H1 (cell line): ENCODE data around the gene HSD17B8. TPM values are rescaled to one million over a fixed set of nuclear protein-coding genes. Genes with fewer than 3 reads are reported as not detected.

Experiments used
- CTCF ChIA-PET: fragments of 300-600 bp; sonication (Branson Sonifier 250); formaldehyde crosslinking; loops from one replicate; lab custom pipeline; 2021; ENCODE audit not compliant: partially characterized antibody; lab: Charles Lee
- POLR2A ChIA-PET: fragments of 300-600 bp; sonication (Branson Sonifier 250); formaldehyde crosslinking; loops from one replicate; lab custom pipeline; 2021; ENCODE audit warnings: inconsistent platforms; ENCODE audit not compliant: partially characterized antibody; lab: Charles Lee
- DNase-seq, 2 experiments: peaks; one replicate each; pipeline versions ENCODE4 v3.0.0 to v3.0.0-alpha.2; 2010 to 2022; ENCODE audit warnings: low spot score in 2 of 2, low read depth in 1 of 2, mixed read lengths in 1 of 2
- FAIRE-seq: peaks from 2 replicates; lab custom pipeline; 2011; peaks lifted over from hg19 to GRCh38; lab: Jason Lieb, UNC
- H2AFZ ChIP-seq: 2 replicates; pipeline ENCODE4 v1.8.1; 2012; ENCODE audit warnings: low read length, inconsistent platforms
- H2AK5ac ChIP-seq: 2 replicates; pipeline ENCODE4 v1.6.1; 2013; ENCODE audit warnings: low read depth, low read length
- H2BK120ac ChIP-seq: replicated peaks from 2 replicates; pipeline ENCODE3; 2013; ENCODE audit warnings: low read depth, low read length, inconsistent platforms
- H2BK12ac ChIP-seq: 2 replicates; pipeline ENCODE4 v1.6.1; 2013; ENCODE audit warnings: low read depth, low read length
- H2BK15ac ChIP-seq: 2 replicates; pipeline ENCODE4 v1.6.1; 2013; ENCODE audit warnings: low read length
- H2BK20ac ChIP-seq: 2 replicates; pipeline ENCODE4 v1.6.1; 2013; ENCODE audit warnings: low read length
- H2BK5ac ChIP-seq: 2 replicates; pipeline ENCODE4 v1.6.1; 2013; ENCODE audit warnings: low read depth, low read length
- H3K14ac ChIP-seq: 2 replicates; pipeline ENCODE4 v1.6.1; 2013; ENCODE audit warnings: inconsistent platforms; ENCODE audit not compliant: insufficient read length
- H3K18ac ChIP-seq: 2 replicates; pipeline ENCODE4 v1.6.1; 2013; ENCODE audit warnings: low read length; ENCODE audit errors: extremely low read depth
- H3K23ac ChIP-seq: 2 replicates; pipeline ENCODE4 v1.6.1; 2013; ENCODE audit warnings: inconsistent platforms; ENCODE audit not compliant: insufficient read length
- H3K23me2 ChIP-seq: 2 replicates; pipeline ENCODE4 v1.6.1; 2013; ENCODE audit warnings: low read depth, low read length
- H3K27ac ChIP-seq: 2 replicates; pipeline ENCODE4 v1.6.1; 2011; ENCODE audit warnings: low read depth, low read length, inconsistent platforms
- H3K27me3 ChIP-seq, 4 experiments: replicated peaks in 1 of 4; 1 replicate in 1 of 4; 2 replicates in 3 of 4; pipeline versions ENCODE4 v1.6.1 to v1.8.1; 2011 to 2013; ENCODE audit warnings: low read length in 3 of 4, mild to moderate bottlenecking in 3 of 4, inconsistent platforms in 2 of 4, mixed read lengths in 2 of 4, moderate library complexity in 1 of 4; ENCODE audit not compliant: control insufficient read depth in 3 of 4, insufficient read depth in 3 of 4; ENCODE audit errors: extremely low read depth in 1 of 4
- H3K36me3 ChIP-seq, 4 experiments: 2 replicates each; pipeline versions ENCODE4 v1.6.1 to v1.8.1; 2011 to 2013; ENCODE audit warnings: mild to moderate bottlenecking in 4 of 4, low read length in 3 of 4, moderate library complexity in 2 of 4, control low read depth in 1 of 4, inconsistent platforms in 1 of 4; ENCODE audit not compliant: insufficient read depth in 4 of 4, control insufficient read depth in 2 of 4
- H3K4ac ChIP-seq: replicated peaks from 2 replicates; pipeline ENCODE3; 2013; ENCODE audit warnings: low read length, low read depth, mixed read lengths, inconsistent platforms; ENCODE audit not compliant: insufficient read length
- H3K4me1 ChIP-seq, 4 experiments: replicated peaks in 1 of 4; 1 replicate in 1 of 4; 2 replicates in 3 of 4; pipeline versions ENCODE4 v1.6.1 to v1.8.1; 2011 to 2013; ENCODE audit warnings: low read length in 3 of 4, inconsistent platforms in 2 of 4, mixed read lengths in 1 of 4; ENCODE audit not compliant: insufficient read depth in 4 of 4, control insufficient read depth in 3 of 4
- H3K4me2 ChIP-seq, 2 experiments: 2 replicates each; pipeline versions ENCODE4 v1.6.1 to v1.8.1; 2011 to 2013; ENCODE audit warnings: low read depth in 2 of 2, low read length in 2 of 2, control low read depth in 1 of 2, inconsistent platforms in 1 of 2, mild to moderate bottlenecking in 1 of 2; ENCODE audit not compliant: insufficient read depth in 1 of 2
- H3K4me3 ChIP-seq, 4 experiments: fragments of 200-600, 300-600 bp in 1 of 4; sonication (generic), shearing (Covaris generic), sonication (Bioruptor Twin) in 1 of 4; 2 replicates each; pipeline versions ENCODE4 v1.5.1 to v1.8.1; 2011 to 2016; ENCODE audit warnings: low read length in 4 of 4, low read depth in 3 of 4, control low read depth in 2 of 4, inconsistent platforms in 2 of 4, mild to moderate bottlenecking in 2 of 4, mixed read lengths in 1 of 4, moderate library complexity in 1 of 4; ENCODE audit not compliant: insufficient read depth in 2 of 4; ENCODE audit errors: extremely low read depth in 1 of 4
- H3K56ac ChIP-seq: replicated peaks from 2 replicates; pipeline ENCODE3; 2013; ENCODE audit warnings: low read depth, mild to moderate bottlenecking, mixed read lengths, low read length, inconsistent platforms; ENCODE audit not compliant: insufficient read length
- H3K79me1 ChIP-seq: 2 replicates; pipeline ENCODE4 v1.6.1; 2013; ENCODE audit warnings: low read depth, low read length, control low read depth
- H3K79me2 ChIP-seq, 2 experiments: 2 replicates each; pipeline versions ENCODE4 v1.6.1 to v1.8.1; 2012 to 2013; ENCODE audit warnings: low read length in 2 of 2, mild to moderate bottlenecking in 2 of 2, inconsistent platforms in 1 of 2; ENCODE audit not compliant: insufficient read depth in 2 of 2, control insufficient read depth in 1 of 2
- H3K9ac ChIP-seq, 4 experiments: replicated peaks in 1 of 4; 1 replicate in 1 of 4; 2 replicates in 3 of 4; pipeline versions ENCODE4 v1.6.1 to v1.8.1; 2011 to 2013; ENCODE audit warnings: low read depth in 3 of 4, low read length in 3 of 4, control low read depth in 2 of 4, mild to moderate bottlenecking in 2 of 4, moderate library complexity in 2 of 4, inconsistent platforms in 1 of 4; ENCODE audit errors: extremely low read depth in 1 of 4
- H3K9me3 ChIP-seq, 2 experiments: 2 replicates each; pipeline versions ENCODE4 v1.6.1 to v1.8.1; 2012 to 2013; ENCODE audit warnings: mild to moderate bottlenecking in 2 of 2, moderate library complexity in 2 of 2, control low read depth in 1 of 2, inconsistent platforms in 1 of 2, low read depth in 1 of 2, low read length in 1 of 2, mixed read lengths in 1 of 2; ENCODE audit not compliant: insufficient read depth in 2 of 2
- H4K20me1 ChIP-seq, 2 experiments: replicated peaks in 1 of 2; 2 replicates each; pipeline versions ENCODE3 to v1.8.1; 2011 to 2013; ENCODE audit warnings: inconsistent platforms in 2 of 2, low read length in 2 of 2, mild to moderate bottlenecking in 1 of 2; ENCODE audit not compliant: insufficient read depth in 2 of 2, control insufficient read depth in 1 of 2
- H4K5ac ChIP-seq: 2 replicates; pipeline ENCODE4 v1.6.1; 2013; ENCODE audit warnings: low read length, low read depth, mixed read lengths, inconsistent platforms; ENCODE audit not compliant: insufficient read length
- H4K8ac ChIP-seq: 2 replicates; pipeline ENCODE4 v1.8.0; 2013; ENCODE audit warnings: mild to moderate bottlenecking, moderate library complexity, low read length, inconsistent platforms; ENCODE audit not compliant: insufficient read depth; ENCODE audit errors: extremely low read depth
- H4K91ac ChIP-seq: replicated peaks from 2 replicates; pipeline ENCODE3; 2013; ENCODE audit warnings: low read length, mixed read lengths, inconsistent platforms; ENCODE audit not compliant: insufficient read length
- ASH2L ChIP-seq: fragments of 200-600, 300-600 bp; sonication (generic); IDR thresholded peaks from one replicate; pipeline ENCODE4 v1.7.1; 2017; ENCODE audit warnings: low read length
- CBX5 ChIP-seq: fragments of 300-800, 300-1000 bp; sonication (generic); IDR thresholded peaks from 2 replicates; pipeline ENCODE4 v1.7.1; 2016; ENCODE audit warnings: antibody characterized with exemption, low read length, low read depth
- CEBPB ChIP-seq: IDR thresholded peaks from 2 replicates; pipeline ENCODE4 v1.6.1; 2012; ENCODE audit warnings: low read depth, low read length
- KDM4A ChIP-seq: IDR thresholded peaks from one replicate; pipeline ENCODE4 v1.7.1; 2012; ENCODE audit warnings: low read depth, mild to moderate bottlenecking, moderate library complexity, low read length, inconsistent platforms; ENCODE audit not compliant: severe bottlenecking
- POLR2AphosphoS5 ChIP-seq: IDR thresholded peaks from 2 replicates; pipeline ENCODE4 v1.6.1; 2011; ENCODE audit warnings: low read depth, low read length
- SRF ChIP-seq: IDR thresholded peaks from 2 replicates; pipeline ENCODE4 v1.6.1; 2011; ENCODE audit warnings: mild to moderate bottlenecking, low read depth, low read length, moderate library complexity
- polyA plus RNA-seq, 7 experiments: library from polyadenylated mRNA; depleted of rRNA in 3 of 7; stranded (reverse) in 5 of 7; unstranded in 2 of 7; fragments of >200 nt in 5 of 7; fragments of 200-250 nt in 2 of 7; gene quantifications; 1 replicate in 5 of 7; 2 replicates in 1 of 7; 4 replicates in 1 of 7; pipeline versions ENCODE4 v1.2.1 to v1.2.3, GENCODE V29; 2011 to 2013; ENCODE audit warnings: missing spikeins in 2 of 7, mixed read lengths in 2 of 7
- total RNA-seq: library from RNA; stranded (reverse); fragmentation: NEBNext Ultra II Directional; extraction: Animal tissue kit (Norgen Biotek cat#: 25700); gene quantifications from 2 replicates; pipeline ENCODE4 v1.2.1, GENCODE V29; 2021

The HSD17B8 gene
- total and polyA plus RNA-seq, 2 of the 8 experiments (the other 6 are each of a cell fraction or from before 2014, with no cell fraction given): 3.3 to 17.1 TPM

DNA sequence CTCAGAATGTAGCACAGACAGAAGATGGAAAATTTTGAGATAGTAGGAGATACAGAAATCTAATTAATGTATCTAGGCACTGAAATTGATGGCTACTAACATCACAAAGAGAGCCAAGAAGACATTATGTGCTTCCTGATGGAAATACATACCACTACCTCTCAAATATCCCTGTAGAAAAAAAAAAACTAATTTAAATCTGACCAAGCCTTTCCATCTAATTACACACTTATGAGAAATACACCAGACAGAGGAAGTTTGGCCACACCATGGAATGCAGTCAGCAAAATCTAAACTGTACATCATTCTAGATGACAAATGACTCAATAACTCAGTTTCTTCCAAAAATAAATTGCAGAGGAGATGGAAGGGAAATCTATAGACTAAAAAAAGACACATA, 48.3 kb downstream of the HSD17B8 start:
- H2BK120ac ChIP-seq: no peak overlapping the region
- no peak overlapping the region for H2AFZ ChIP-seq
- peaks cover 0 to 10% (median 5%) of the 10 kb centered on the region in 4 experiments; a peak in 3 of 7 replicates for H3K27me3 ChIP-seq
- no peak overlapping the region for H3K27ac ChIP-seq
- no peak overlapping the region for H4K8ac ChIP-seq
- ChIA-PET CTCF (interaction anchor here (7.9 kb wide), 1 partner anchor 17 kb away, joined by 107 read pairs; no protein-coding TSS in a partner anchor), POLR2A (interaction anchor here (0.7 to 3.9 kb wide), 3 partner anchors 18 to 209 kb away, joined by 3 to 25 read pairs (median 3); partner anchors contain the start of genes RPS18 and VPS52)
- peaks cover 0 to 10% (median 7%) of the 10 kb centered on the region in 4 experiments; a peak in 4 of 7 replicates for H3K4me1 ChIP-seq
- H2BK5ac ChIP-seq: no peak overlapping the region
- no peak overlapping the region for H3K4ac ChIP-seq
- H2BK20ac ChIP-seq: no peak overlapping the region
- H3K4me3 ChIP-seq: no peak overlapping the region
- H3K18ac ChIP-seq: no peak overlapping the region
- no peaks in the 10 kb centered on the region for H3K79me1 ChIP-seq
- H2BK12ac ChIP-seq: no peak overlapping the region
- no peaks in the 10 kb centered on the region for H3K79me2 ChIP-seq
- FAIRE-seq: no peak
- no peaks in the 10 kb centered on the region for H4K20me1 ChIP-seq
- no peak for DNase-seq
- H3K23me2 ChIP-seq: peaks cover 9% of the 10 kb centered on the region; the same call in 1 of the 2 replicates
- peaks cover 0 to 2% (median 0%) of the 10 kb centered on the region in 4 experiments; a peak in 1 of 8 replicates for H3K36me3 ChIP-seq
- TF ChIP-seq CBX5: no peak
- TF ChIP-seq KDM4A: no peak
- no peak for TF ChIP-seq SRF
- no peak for TF ChIP-seq CEBPB
- TF ChIP-seq POLR2AphosphoS5: no peak
- TF ChIP-seq ASH2L: no peak
- no peak overlapping the region for H3K9ac ChIP-seq
- no peak overlapping the region for H2AK5ac ChIP-seq
- H4K91ac ChIP-seq: no peak overlapping the region
- no peak overlapping the region for H3K56ac ChIP-seq
- no peak overlapping the region for H3K4me2 ChIP-seq
- no peak overlapping the region for H3K23ac ChIP-seq
- H4K5ac ChIP-seq: no peak overlapping the region
- no peaks in the 10 kb centered on the region for H3K9me3 ChIP-seq
- H2BK15ac ChIP-seq: no peak overlapping the region
- no peak overlapping the region for H3K14ac ChIP-seq
